ENCODE results near the gene RELT. TPM values are rescaled to one million over a fixed set of nuclear protein-coding genes. Genes with fewer than 3 reads are reported as not detected.
A peak's percentile ranks its signal among the peaks of the same experiment; 100 is the strongest.

RELT gene
- total and polyA plus RNA-seq, 2 of the 13 experiments (the other 11 are each of a cell fraction or from before 2014, with no cell fraction given): 2.5 to 4.7 TPM

DNA sequence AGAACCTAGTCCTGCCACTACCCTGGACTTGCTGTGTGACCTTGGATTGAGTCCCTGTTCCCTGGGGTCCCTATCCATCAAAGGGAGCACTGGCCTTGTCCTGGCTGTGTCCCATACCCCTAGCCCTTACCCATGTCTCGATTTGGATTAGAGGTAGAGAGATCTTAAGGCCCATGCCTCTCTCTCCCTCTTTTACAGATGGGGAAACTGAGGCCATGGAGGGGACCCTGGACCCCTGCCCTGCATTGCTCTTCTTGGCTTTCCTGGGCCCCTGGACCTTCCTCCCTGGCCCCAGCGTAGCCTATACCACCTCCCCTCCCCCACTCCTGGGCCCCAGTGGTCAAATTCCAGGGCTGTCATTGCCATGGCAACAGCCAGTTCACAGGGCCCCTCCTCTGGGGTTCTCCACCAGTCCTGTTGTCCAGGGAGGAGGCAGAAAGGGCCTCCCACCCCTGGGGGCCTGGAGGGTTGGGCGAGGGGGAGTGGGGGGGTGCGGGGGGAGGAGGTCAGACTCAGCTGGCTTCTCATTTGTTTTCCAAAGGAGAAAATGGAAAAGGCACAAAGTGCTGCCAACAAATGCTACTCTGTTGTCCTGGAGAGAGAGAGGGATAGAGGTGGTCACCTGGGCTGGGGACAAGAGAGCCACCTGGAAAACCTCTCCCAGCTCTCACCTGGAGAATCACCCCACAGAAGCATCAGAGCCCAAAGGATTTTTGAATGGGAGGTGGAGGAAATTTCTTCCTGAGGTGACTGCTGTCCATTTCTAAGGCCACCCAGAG lies 44.9 kb upstream of the RELT start (continued):
- TF ChIP-seq, protein P1, sequence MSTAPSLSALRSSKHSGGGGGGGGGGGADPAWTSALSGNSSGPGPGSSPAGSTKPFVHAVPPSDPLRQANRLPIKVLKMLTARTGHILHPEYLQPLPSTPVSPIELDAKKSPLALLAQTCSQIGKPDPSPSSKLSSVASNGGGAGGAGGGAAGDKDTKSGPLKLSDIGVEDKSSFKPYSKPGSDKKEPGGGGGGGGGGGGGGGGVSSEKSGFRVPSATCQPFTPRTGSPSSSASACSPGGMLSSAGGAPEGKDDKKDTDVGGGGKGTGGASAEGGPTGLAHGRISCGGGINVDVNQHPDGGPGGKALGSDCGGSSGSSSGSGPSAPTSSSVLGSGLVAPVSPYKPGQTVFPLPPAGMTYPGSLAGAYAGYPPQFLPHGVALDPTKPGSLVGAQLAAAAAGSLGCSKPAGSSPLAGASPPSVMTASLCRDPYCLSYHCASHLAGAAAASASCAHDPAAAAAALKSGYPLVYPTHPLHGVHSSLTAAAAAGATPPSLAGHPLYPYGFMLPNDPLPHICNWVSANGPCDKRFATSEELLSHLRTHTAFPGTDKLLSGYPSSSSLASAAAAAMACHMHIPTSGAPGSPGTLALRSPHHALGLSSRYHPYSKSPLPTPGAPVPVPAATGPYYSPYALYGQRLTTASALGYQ (CRISPR knock-in tag; IDR thresholded peaks at IDR 0.05): peak; percentile 34; the same call in 1 of the 2 replicates
- TF ChIP-seq FOXA1 (IDR thresholded peaks at IDR 0.05): no peak
- TF ChIP-seq FOXA1 (CRISPR knock-in tag; IDR thresholded peaks at IDR 0.05): no peak
- TF ChIP-seq ZNF546 (CRISPR knock-in tag; conservative IDR thresholded peaks at IDR 0.05): no peak
- no peak for TF ChIP-seq NCOA5 (CRISPR knock-in tag; IDR thresholded peaks at IDR 0.05)
- TF ChIP-seq MXD4 (CRISPR knock-in tag; IDR thresholded peaks at IDR 0.05): no peak
- TF ChIP-seq ZBTB21 (CRISPR knock-in tag; IDR thresholded peaks at IDR 0.05): no peak
- 0 out of 2 replicates have a peak, but pooled peaks have one; percentile 26 for TF ChIP-seq MIXL1 (CRISPR knock-in tag; IDR thresholded peaks at IDR 0.05)
- no peak for TF ChIP-seq AGO1 (IDR thresholded peaks at IDR 0.05; ENCODE audit: low read depth, low read length, poor library complexity, severe bottlenecking)
- TF ChIP-seq ZNF121 (CRISPR knock-in tag; IDR thresholded peaks at IDR 0.05): no peak
- no peak for TF ChIP-seq ZNF3 (CRISPR knock-in tag; IDR thresholded peaks at IDR 0.05)
- TF ChIP-seq, protein P2, sequence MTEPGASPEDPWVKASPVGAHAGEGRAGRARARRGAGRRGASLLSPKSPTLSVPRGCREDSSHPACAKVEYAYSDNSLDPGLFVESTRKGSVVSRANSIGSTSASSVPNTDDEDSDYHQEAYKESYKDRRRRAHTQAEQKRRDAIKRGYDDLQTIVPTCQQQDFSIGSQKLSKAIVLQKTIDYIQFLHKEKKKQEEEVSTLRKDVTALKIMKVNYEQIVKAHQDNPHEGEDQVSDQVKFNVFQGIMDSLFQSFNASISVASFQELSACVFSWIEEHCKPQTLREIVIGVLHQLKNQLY (CRISPR knock-in tag; IDR thresholded peaks at IDR 0.05): peak; percentile 36; the same call in 1 of the 2 replicates
- TF ChIP-seq SIX1 (CRISPR knock-in tag; IDR thresholded peaks at IDR 0.05; ENCODE audit: borderline replicate concordance): 0 out of 2 replicates have a peak, but pooled peaks have one; percentile 38
- TF ChIP-seq, protein P3, sequence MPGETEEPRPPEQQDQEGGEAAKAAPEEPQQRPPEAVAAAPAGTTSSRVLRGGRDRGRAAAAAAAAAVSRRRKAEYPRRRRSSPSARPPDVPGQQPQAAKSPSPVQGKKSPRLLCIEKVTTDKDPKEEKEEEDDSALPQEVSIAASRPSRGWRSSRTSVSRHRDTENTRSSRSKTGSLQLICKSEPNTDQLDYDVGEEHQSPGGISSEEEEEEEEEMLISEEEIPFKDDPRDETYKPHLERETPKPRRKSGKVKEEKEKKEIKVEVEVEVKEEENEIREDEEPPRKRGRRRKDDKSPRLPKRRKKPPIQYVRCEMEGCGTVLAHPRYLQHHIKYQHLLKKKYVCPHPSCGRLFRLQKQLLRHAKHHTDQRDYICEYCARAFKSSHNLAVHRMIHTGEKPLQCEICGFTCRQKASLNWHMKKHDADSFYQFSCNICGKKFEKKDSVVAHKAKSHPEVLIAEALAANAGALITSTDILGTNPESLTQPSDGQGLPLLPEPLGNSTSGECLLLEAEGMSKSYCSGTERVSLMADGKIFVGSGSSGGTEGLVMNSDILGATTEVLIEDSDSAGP (CRISPR knock-in tag; IDR thresholded peaks at IDR 0.05; ENCODE audit: borderline replicate concordance): peak; percentile 40; the same call in 1 of the 2 replicates
- no peak for TF ChIP-seq EZH2 (conservative IDR thresholded peaks at IDR 0.05; ENCODE audit: low read depth, low read length)
- TF ChIP-seq ATF1 (CRISPR knock-in tag; IDR thresholded peaks at IDR 0.05): no peak
- TF ChIP-seq ZNF446 (CRISPR knock-in tag; IDR thresholded peaks at IDR 0.05): peak; percentile 72; the same call in 1 of the 2 replicates
- TF ChIP-seq, protein P4, sequence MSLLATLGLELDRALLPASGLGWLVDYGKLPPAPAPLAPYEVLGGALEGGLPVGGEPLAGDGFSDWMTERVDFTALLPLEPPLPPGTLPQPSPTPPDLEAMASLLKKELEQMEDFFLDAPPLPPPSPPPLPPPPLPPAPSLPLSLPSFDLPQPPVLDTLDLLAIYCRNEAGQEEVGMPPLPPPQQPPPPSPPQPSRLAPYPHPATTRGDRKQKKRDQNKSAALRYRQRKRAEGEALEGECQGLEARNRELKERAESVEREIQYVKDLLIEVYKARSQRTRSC (CRISPR knock-in tag; IDR thresholded peaks at IDR 0.05; ENCODE audit: low read depth): no peak
- TF ChIP-seq, protein P5, sequence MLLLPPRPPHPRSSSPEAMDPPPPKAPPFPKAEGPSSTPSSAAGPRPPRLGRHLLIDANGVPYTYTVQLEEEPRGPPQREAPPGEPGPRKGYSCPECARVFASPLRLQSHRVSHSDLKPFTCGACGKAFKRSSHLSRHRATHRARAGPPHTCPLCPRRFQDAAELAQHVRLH (CRISPR knock-in tag; IDR thresholded peaks at IDR 0.05; ENCODE audit: borderline replicate concordance, low read depth): no peak
- TF ChIP-seq ZNF101 (CRISPR knock-in tag; IDR thresholded peaks at IDR 0.05; ENCODE audit: borderline replicate concordance, low read depth): no peak
- no peak for TF ChIP-seq ARNT2 (CRISPR knock-in tag; IDR thresholded peaks at IDR 0.05; ENCODE audit: low read depth)
- no peak for TF ChIP-seq FOXP1 (IDR thresholded peaks at IDR 0.05)
- no peak for TF ChIP-seq FOXP1 (CRISPR knock-in tag; IDR thresholded peaks at IDR 0.05)
- TF ChIP-seq, protein P6, sequence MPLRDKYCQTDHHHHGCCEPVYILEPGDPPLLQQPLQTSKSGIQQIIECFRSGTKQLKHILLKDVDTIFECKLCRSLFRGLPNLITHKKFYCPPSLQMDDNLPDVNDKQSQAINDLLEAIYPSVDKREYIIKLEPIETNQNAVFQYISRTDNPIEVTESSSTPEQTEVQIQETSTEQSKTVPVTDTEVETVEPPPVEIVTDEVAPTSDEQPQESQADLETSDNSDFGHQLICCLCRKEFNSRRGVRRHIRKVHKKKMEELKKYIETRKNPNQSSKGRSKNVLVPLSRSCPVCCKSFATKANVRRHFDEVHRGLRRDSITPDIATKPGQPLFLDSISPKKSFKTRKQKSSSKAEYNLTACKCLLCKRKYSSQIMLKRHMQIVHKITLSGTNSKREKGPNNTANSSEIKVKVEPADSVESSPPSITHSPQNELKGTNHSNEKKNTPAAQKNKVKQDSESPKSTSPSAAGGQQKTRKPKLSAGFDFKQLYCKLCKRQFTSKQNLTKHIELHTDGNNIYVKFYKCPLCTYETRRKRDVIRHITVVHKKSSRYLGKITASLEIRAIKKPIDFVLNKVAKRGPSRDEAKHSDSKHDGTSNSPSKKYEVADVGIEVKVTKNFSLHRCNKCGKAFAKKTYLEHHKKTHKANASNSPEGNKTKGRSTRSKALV (CRISPR knock-in tag; IDR thresholded peaks at IDR 0.05): no peak
- no peak for TF ChIP-seq ZNF678 (CRISPR knock-in tag; IDR thresholded peaks at IDR 0.05)
